GM12891 (cell line): ENCODE data around the gene DOCK2.

Source experiments
- PAX5 ChIP-seq: IDR thresholded peaks from 2 replicates; pipeline ENCODE4 v1.6.1; 2011; ENCODE audit warnings: low read length, moderate library complexity, mild to moderate bottlenecking; ENCODE audit not compliant: insufficient read depth, severe bottlenecking
- POLR2A ChIP-seq: IDR thresholded peaks from 2 replicates; pipeline ENCODE4 v1.6.1; 2011; ENCODE audit warnings: low read depth, low read length, control low read depth
- POLR2AphosphoS5 ChIP-seq: IDR thresholded peaks from 2 replicates; pipeline ENCODE4 v1.6.1; 2011; ENCODE audit warnings: low read depth, low read length, control low read depth
- SPI1 ChIP-seq: IDR thresholded peaks from 2 replicates; pipeline ENCODE4 v1.6.1; 2011; ENCODE audit warnings: low read depth, low read length, control low read depth
- TAF1 ChIP-seq: IDR thresholded peaks from 2 replicates; pipeline ENCODE4 v1.6.1; 2011; ENCODE audit warnings: low read depth, low read length, control low read depth

- TF ChIP-seq SPI1: no peak
- no peak for TF ChIP-seq POLR2A
- TF ChIP-seq POLR2AphosphoS5: no peak
- TF ChIP-seq TAF1: no peak
- no peak for TF ChIP-seq PAX5
Observed at GRCh38 chr5:169956756-169957155, 319.7 kb downstream of the DOCK2 start.
